Embryonic facial prominence (tissue), 1 donor: Measurements from ENCODE around the gene CACNA1B.

ENCODE experiments used
- DNase-seq: peaks from one replicate; pipeline ENCODE4 v3.0.0-alpha.2; 2016; ENCODE audit errors: extremely low spot score

CACNA1B gene

GRCh38 chr9:137918331-137919094, 40.9 kb downstream of the CACNA1B start:
- no peak for DNase-seq

GRCh38 chr9:137919095-137919465, 41.5 kb downstream of the CACNA1B start:
- DNase-seq = no peak

DNA sequence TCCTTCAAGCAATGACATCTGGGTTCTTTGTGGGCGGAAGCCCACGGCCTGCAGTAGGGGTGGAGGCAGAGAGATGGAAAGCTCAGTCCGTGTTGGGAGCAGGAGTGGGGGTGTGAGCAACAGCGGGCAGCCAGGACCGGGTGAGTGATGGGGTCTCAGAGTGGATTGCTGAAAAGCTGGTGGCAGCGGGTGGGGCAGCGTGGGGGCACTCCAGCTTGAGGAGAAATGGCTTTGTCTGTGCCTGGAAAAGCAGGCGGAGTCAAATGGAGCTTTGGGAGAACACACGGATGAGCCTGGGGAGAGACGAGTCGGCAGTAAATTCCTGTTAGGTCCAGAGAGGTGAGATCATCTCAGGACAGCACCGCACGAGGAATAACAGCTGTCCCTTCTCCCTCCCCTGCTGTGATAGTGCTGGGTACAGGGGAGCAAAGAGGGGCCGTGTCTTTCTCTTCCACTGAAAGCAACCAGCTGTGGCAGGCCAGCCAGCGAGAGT, 42.1 kb downstream of the CACNA1B start:
- no peak for DNase-seq

GRCh38 chr9:137920753-137921152, 43.2 kb downstream of the CACNA1B start:
- no peak for DNase-seq

DNA sequence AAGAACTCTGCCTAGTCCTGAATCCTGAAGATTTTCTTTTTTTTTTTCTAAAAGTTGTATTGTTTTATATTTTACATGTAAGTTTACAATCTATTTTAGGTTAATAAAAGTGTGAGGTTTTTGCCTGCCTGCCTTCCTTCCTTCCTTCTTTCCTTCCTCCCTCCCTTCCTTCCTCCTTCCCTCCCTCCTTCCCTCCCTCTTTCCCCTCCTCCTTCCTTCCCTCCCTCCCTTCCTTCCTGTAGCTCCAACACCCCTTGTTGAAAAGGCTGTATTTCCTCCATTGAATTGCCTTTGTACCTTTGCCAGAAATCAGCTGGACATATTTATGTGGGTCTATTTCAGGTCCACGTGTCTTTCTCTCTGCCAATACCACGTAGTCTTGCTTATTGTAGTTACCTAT, 46.6 kb downstream of the CACNA1B start:
- DNase-seq = no peak

DNA sequence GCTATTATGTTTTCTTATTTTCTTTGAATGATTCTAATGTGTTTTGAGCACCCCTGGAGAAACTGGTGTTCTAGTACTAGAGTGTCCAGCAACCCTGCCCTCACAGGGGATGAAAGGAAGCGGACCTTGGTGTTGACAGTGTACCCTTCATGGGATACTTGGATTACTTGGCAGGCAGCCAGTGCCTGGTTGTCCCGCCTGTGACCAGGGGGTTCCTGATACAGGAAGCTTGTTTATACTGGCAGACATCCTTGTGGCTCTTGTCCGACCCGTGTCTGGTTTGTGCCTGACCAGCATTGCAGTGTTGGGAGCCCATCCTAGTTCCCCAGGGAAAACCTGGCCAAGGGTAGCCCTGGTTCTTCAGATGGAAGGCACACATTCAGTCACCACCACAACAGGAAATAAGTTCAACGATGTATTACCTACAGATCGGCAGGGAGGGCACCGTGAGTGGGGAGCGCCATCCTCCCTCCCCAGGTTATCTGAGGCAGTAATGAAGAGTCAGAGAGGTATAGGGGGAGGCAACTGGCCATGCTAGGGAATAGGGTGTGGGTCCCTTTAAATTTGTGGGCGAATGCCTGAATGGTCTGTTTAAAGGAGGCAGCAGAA, 47.3 kb downstream of the CACNA1B start:
- no peak for DNase-seq

GRCh38 chr9:137943655-137944054, 66.1 kb downstream of the CACNA1B start:
- DNase-seq = no peak

DNA sequence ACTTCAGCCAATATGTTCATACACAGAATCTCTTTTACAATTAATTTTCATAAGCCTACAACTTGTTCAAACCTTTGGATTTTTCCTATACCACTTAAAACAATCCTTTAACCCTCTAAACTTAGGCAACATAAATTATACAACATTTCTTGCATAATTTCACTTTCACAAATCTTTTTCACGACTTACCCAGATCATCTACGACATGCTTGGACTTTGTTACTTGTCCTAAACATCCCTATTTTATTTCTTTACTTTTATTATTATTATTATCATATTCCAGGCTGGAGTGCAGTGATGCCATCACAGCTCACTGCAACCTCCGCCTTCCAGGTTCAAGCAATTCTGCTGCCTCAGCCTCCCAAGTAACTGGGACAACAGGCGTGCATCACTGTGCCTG, 68.0 kb downstream of the CACNA1B start:
- DNase-seq = no peak

GRCh38 chr9:137946993-137947392, 69.4 kb downstream of the CACNA1B start:
- no peak for DNase-seq

DNA sequence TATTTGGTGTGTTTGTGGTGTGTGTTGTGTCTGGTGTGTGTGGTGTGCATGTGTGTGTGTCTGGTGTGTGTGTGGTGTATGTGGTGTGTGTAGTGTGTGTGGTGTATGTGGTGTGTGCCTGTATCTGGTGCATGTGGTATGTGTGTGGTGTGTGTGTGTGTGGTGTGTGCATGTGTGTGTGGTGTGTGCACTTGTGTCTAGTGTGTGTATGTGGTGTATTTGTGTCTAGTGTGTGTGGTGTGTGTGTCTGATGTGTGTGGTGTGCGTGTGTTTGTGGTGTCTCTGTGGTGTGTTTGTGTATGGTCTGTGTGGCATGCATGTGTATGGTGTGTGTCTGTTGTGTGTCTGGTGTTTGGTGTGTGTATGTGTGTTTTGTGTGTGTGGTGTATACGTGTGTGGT, 71.1 kb downstream of the CACNA1B start:
- no peak for DNase-seq

GRCh38 chr9:137949260-137949659, 71.7 kb downstream of the CACNA1B start:
- no peak for DNase-seq

DNA sequence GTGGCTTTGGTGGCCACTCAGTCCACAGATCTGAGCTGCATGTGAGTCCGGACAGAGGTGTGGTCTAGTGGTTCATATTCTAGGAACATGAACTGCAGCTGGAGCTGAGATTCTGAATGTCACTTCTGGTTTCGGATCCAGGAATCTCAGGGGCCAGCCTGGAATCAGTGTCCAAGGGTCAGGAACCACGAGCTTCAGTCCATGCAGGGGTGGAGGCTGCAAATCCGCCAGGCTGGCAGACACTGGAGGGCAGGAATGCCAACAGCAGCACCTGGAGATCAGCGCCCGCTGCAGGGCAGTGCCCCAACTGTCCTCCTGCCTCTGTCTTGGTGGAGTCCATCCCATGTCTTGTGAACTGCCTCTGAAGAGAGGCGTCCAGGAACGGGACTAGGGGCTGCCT, 73.5 kb downstream of the CACNA1B start:
- no peak for DNase-seq

GRCh38 chr9:137951597-137952490, 74.3 kb downstream of the CACNA1B start:
- DNase-seq = no peak

DNA sequence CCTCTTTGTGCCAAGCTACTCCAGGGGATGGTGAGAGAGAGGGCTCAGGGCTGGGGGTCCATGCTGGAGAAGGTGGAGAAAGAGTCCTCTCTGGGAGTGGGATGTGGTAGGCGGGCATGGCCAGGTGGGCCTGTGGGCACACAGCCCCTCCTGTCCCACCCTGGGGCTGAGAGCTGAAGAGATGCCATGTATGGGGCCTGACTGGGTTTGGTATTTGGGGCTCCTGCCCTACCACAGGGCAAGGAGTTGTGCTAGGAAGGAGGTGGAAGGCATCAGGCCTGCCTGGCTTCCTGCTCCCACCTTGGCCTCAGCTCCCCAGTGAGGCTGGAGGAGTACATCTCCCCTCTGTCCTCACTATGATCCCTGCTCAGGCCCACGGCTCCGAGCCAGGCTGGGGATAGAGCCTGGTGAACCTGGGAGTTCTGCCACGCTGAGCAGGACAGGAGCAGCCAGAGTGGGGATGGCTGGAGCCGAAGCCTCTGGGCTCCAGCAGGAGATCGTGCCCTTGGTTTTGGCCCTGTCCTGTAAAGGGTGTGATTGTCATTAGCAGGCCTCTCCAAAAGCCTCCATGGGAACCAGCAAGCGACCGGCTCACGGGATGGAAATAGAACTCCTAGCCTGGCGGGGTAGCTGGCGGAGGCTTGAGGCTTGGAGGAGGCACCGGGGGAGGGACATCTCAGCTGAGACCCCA, 75.5 kb downstream of the CACNA1B start:
- no peak for DNase-seq

GRCh38 chr9:137953683-137954438, 76.3 kb downstream of the CACNA1B start:
- no peak for DNase-seq

GRCh38 chr9:137955224-137955570, 77.6 kb downstream of the CACNA1B start:
- no peak for DNase-seq

- no peak for DNase-seq
These were observed 78.0 kb downstream of the CACNA1B start for GRCh38 chr9:137955586-137955985.

- no peak for DNase-seq
These were observed 78.5 kb downstream of the CACNA1B start for GRCh38 chr9:137956039-137956438.

DNA sequence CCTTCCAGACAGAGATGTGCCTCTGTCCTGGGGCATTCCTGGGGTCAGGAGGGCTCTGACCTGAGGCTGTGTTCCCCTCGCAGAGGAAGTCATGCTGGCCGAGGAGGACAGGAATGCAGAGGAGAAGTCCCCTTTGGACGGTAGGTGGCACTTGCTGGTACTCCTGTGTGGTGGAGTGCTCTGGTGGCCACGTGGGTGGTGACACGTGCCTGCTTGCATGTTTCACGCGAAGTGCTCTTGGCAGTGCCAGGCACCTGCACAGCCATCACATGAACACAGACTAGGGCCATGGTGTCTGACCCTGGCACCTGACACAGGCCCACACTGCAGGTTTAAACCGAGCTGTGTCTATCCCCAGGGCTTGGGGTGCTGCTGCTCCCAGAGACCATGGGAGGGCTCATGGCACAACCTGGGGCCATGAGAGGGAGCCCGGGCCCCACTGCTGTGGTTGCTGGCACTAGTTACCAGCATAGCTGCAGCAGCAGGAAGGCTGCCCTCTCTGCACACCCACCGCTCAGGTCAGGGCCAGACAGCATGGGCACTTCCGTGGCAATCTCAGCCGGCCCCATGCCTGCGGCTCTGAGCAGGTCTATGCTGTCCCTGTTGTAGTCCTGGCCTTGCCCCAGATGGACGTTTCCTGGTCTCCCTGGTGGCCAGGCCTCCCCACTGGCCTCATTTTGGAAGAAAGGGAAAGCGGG, 79.3 kb downstream of the CACNA1B start:
- no peak for DNase-seq

DNA sequence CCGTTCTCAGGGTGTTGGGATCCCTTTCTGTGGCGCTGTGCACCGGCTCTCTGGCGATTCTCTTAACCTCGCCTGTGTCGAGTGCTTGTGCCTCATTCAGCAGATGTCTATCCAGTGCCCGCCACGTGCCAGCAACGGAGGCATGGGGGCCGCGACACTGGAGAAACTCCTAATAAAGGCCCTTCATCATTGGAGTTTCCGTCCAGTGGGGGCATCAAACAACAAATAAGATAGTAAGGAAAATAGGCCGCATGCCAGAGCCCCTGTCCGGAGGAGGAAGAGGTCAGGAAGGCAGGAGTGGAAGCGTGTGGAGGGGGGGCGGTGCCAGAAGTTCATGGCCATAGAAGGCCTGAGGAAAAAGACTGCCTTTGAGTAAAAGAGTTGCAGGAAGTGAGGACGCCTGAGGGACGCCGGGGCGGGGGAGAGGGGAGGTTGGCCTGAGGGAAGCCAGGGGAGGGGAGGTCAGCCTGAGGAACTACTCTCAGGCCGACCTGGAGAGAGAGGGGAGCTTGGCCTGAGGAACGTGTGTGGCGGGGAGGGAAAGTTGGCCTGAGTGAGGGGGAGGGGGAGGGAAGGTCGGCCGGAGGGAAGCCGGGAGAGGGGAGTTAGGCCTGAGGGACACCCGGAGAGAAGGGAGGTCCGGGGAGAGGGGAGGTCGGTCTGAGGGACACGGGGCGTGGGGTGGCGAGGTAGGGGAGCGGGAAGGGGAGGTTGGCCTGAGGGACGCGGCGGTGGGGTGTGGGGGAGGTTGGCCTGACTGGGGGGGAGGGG, 82.2 kb downstream of the CACNA1B start:
- no peak for DNase-seq
